Measurements from ENCODE around the gene STAT5B.

DNA sequence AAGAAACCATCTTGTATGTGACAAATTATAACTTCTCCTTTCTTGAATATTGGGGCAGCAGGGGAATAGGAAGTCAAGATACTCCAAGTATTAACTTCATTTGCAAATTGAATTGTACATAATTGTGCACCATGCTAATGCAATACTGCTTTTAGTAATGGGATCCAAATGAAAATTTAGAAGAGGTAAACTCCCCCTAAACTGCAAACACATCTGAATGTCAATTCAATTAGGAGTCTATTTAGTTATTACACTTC is 4.5 kb downstream of the STAT5B start:
- TF ChIP-seq EZH2 (conservative IDR thresholded peaks at IDR 0.05; ENCODE audit: low read depth, low read length) (no peak), TCF7 (IDR thresholded peaks at IDR 0.05; ENCODE audit: low read depth) (no peak), ZBTB1 (CRISPR knock-in tag; IDR thresholded peaks at IDR 0.05; ENCODE audit: borderline replicate concordance) (no peak), YY1 (IDR thresholded peaks at IDR 0.05; ENCODE audit: insufficient read depth, insufficient replicate concordance, low read depth, low read length) (no peak), NR1H2 (CRISPR knock-in tag; IDR thresholded peaks at IDR 0.05; ENCODE audit: borderline replicate concordance, low read depth) (no peak), ZNF547 (CRISPR knock-in tag; IDR thresholded peaks at IDR 0.05) (no peak), RXRA (CRISPR knock-in tag; IDR thresholded peaks at IDR 0.05) (no peak), CAMTA2 (CRISPR knock-in tag; IDR thresholded peaks at IDR 0.05; ENCODE audit: borderline replicate concordance) (no peak)
- TF ChIP-seq, protein P1, sequence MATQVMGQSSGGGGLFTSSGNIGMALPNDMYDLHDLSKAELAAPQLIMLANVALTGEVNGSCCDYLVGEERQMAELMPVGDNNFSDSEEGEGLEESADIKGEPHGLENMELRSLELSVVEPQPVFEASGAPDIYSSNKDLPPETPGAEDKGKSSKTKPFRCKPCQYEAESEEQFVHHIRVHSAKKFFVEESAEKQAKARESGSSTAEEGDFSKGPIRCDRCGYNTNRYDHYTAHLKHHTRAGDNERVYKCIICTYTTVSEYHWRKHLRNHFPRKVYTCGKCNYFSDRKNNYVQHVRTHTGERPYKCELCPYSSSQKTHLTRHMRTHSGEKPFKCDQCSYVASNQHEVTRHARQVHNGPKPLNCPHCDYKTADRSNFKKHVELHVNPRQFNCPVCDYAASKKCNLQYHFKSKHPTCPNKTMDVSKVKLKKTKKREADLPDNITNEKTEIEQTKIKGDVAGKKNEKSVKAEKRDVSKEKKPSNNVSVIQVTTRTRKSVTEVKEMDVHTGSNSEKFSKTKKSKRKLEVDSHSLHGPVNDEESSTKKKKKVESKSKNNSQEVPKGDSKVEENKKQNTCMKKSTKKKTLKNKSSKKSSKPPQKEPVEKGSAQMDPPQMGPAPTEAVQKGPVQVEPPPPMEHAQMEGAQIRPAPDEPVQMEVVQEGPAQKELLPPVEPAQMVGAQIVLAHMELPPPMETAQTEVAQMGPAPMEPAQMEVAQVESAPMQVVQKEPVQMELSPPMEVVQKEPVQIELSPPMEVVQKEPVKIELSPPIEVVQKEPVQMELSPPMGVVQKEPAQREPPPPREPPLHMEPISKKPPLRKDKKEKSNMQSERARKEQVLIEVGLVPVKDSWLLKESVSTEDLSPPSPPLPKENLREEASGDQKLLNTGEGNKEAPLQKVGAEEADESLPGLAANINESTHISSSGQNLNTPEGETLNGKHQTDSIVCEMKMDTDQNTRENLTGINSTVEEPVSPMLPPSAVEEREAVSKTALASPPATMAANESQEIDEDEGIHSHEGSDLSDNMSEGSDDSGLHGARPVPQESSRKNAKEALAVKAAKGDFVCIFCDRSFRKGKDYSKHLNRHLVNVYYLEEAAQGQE (IDR thresholded peaks at IDR 0.05; ENCODE audit: borderline replicate concordance in 1 of 2, low read depth in 1 of 2, low read length in 2 of 2) = no peak
- TF ChIP-seq, protein P2, sequence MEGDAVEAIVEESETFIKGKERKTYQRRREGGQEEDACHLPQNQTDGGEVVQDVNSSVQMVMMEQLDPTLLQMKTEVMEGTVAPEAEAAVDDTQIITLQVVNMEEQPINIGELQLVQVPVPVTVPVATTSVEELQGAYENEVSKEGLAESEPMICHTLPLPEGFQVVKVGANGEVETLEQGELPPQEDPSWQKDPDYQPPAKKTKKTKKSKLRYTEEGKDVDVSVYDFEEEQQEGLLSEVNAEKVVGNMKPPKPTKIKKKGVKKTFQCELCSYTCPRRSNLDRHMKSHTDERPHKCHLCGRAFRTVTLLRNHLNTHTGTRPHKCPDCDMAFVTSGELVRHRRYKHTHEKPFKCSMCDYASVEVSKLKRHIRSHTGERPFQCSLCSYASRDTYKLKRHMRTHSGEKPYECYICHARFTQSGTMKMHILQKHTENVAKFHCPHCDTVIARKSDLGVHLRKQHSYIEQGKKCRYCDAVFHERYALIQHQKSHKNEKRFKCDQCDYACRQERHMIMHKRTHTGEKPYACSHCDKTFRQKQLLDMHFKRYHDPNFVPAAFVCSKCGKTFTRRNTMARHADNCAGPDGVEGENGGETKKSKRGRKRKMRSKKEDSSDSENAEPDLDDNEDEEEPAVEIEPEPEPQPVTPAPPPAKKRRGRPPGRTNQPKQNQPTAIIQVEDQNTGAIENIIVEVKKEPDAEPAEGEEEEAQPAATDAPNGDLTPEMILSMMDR (CRISPR knock-in tag; IDR thresholded peaks at IDR 0.05) = no peak
